DND-41 (cell line): ENCODE data around the gene KMT2B.

Source experiments
- ATAC-seq: fragments of 200-7000 bp; cut with Tn5 transposase; 3 replicates; pipeline ENCODE4 v1.9.1; 2021; ENCODE audit warnings: low read depth; ENCODE audit not compliant: insufficient read depth
- DNase-seq: peaks from one replicate; pipeline ENCODE4 v3.0.0-alpha.2; 2020
- H2AFZ ChIP-seq: 2 replicates; pipeline ENCODE4 v1.6.0; 2012; ENCODE audit warnings: low read depth, low read length
- H3K27ac ChIP-seq: 2 replicates; pipeline ENCODE4 v1.5.1; 2012; ENCODE audit warnings: low read length, inconsistent platforms
- H3K27me3 ChIP-seq: fragments of 200-600 bp; sonication (generic); 2 replicates; pipeline ENCODE4 v1.6.0; 2012; ENCODE audit warnings: low read length, mild to moderate bottlenecking, inconsistent platforms; ENCODE audit not compliant: insufficient read depth, poor library complexity
- H3K36me3 ChIP-seq: 2 replicates; pipeline ENCODE4 v1.5.1; 2012; ENCODE audit warnings: low read length, inconsistent platforms; ENCODE audit not compliant: insufficient read depth
- H3K4me1 ChIP-seq: 2 replicates; pipeline ENCODE4 v1.5.1; 2012; ENCODE audit warnings: mild to moderate bottlenecking, low read length; ENCODE audit not compliant: insufficient read depth
- H3K4me2 ChIP-seq: 2 replicates; pipeline ENCODE4 v1.6.0; 2012; ENCODE audit warnings: mild to moderate bottlenecking, moderate library complexity, low read length, inconsistent platforms; ENCODE audit not compliant: insufficient read depth
- H3K4me3 ChIP-seq, 2 experiments: fragments of 200-600 bp in 1 of 2; shearing (Covaris generic) in 1 of 2; 2 replicates each; pipeline ENCODE4 v1.5.1; 2012 to 2016; ENCODE audit warnings: inconsistent platforms in 2 of 2, low read length in 2 of 2, mild to moderate bottlenecking in 2 of 2, low read depth in 1 of 2, moderate library complexity in 1 of 2
- H3K79me2 ChIP-seq: 2 replicates; pipeline ENCODE4 v1.6.0; 2012; ENCODE audit warnings: low read length, inconsistent platforms; ENCODE audit not compliant: insufficient read depth
- H3K9ac ChIP-seq: 2 replicates; pipeline ENCODE4 v1.6.0; 2012; ENCODE audit warnings: low read depth, mild to moderate bottlenecking, inconsistent platforms, low read length, moderate library complexity
- H3K9me3 ChIP-seq: 2 replicates; pipeline ENCODE4 v1.5.1; 2012; ENCODE audit warnings: low read length, moderate library complexity, mild to moderate bottlenecking, inconsistent platforms; ENCODE audit not compliant: insufficient read depth, severe bottlenecking
- H4K20me1 ChIP-seq: 2 replicates; pipeline ENCODE4 v1.6.0; 2012; ENCODE audit warnings: low read length; ENCODE audit not compliant: insufficient read depth
- CTCF ChIP-seq: IDR thresholded peaks from 2 replicates; pipeline ENCODE4 v1.5.1; 2012; ENCODE audit warnings: borderline replicate concordance, low read length, moderate library complexity, mild to moderate bottlenecking; ENCODE audit not compliant: poor library complexity, severe bottlenecking; ENCODE audit errors: extremely low read depth
- EZH2 ChIP-seq: IDR thresholded peaks from 3 replicates; pipeline ENCODE4 v1.6.1; 2012; ENCODE audit warnings: borderline replicate concordance, low read depth, mild to moderate bottlenecking, moderate library complexity, low read length, inconsistent platforms; ENCODE audit not compliant: severe bottlenecking

The KMT2B gene

GRCh38 chr19:35742121-35742724 is 24.4 kb downstream of the KMT2B start, which contains the start of gene IGFLR1:
TSS of gene IGFLR1 (minus strand) at chr19:35742452. CDS start at chr19:35741180, 1,272 bp downstream.
- no peak for DNase-seq
- Histone ChIP-seq H3K4me1 (peaks cover 64% of the 10 kb centered on the region), H3K27ac (no peak within 1 kb of the TSS)

GRCh38 chr19:35743640-35744429 is 26.0 kb downstream of the KMT2B start:
- no peaks in the 10 kb centered on the region for H3K27me3 ChIP-seq
- ATAC-seq: no peak
- peak overlapping the region in 1 of 2 experiments; percentile 64; a peak in 2 of 4 replicates for H3K4me3 ChIP-seq

More at GRCh38 chr19:35742121-35742724, 24.4 kb downstream of the KMT2B start, which contains the start of gene IGFLR1:
- H3K9me3 ChIP-seq: no peaks in the 10 kb centered on the region
- no peak within 1 kb of the TSS for H2AFZ ChIP-seq
- H3K27me3 ChIP-seq: no peaks in the 10 kb centered on the region
- H3K36me3 ChIP-seq: peaks cover 32% of the 10 kb centered on the region
- no peak for ATAC-seq
- H3K9ac ChIP-seq: peak within 1 kb of the TSS; percentile 68
- H3K4me3 ChIP-seq: peak within 1 kb of the TSS in 1 of 2 experiments; percentile 88; a peak in 1 of 4 replicates
- H4K20me1 ChIP-seq: 0 out of 2 replicates have a peak, but pooled peaks cover 3% of the 10 kb centered on the region
- peak within 1 kb of the TSS; percentile 99 for H3K4me2 ChIP-seq
- H3K79me2 ChIP-seq: peaks cover 27% of the 10 kb centered on the region
- TF ChIP-seq CTCF (no peak), EZH2 (no peak)

GRCh38 chr19:35744430-35745327 is 26.9 kb downstream of the KMT2B start:
- peaks cover 76% of the 10 kb centered on the region for H3K4me1 ChIP-seq
- peak overlapping the region; percentile 64 to 86 for H3K4me3 ChIP-seq
- DNase-seq (peak; percentile 96), ATAC-seq (peak; percentile 47)
- H2AFZ ChIP-seq: peak overlapping the region; percentile 85
- H3K9ac ChIP-seq: peak overlapping the region; percentile 94
- H4K20me1 ChIP-seq: no peaks in the 10 kb centered on the region
- H3K79me2 ChIP-seq: peaks cover 38% of the 10 kb centered on the region
- no peaks in the 10 kb centered on the region for H3K27me3 ChIP-seq
- peak overlapping the region; percentile 99 for H3K4me2 ChIP-seq
- peak overlapping the region; percentile 97 for H3K27ac ChIP-seq
- peak; percentile 65 for TF ChIP-seq CTCF
- TF ChIP-seq EZH2: no peak
- H3K36me3 ChIP-seq: peaks cover 11% of the 10 kb centered on the region
- no peaks in the 10 kb centered on the region for H3K9me3 ChIP-seq

More at GRCh38 chr19:35743640-35744429, 26.0 kb downstream of the KMT2B start:
- peaks cover 74% of the 10 kb centered on the region for H3K4me1 ChIP-seq
- peak overlapping the region; percentile 94 for H3K9ac ChIP-seq
- no peak overlapping the region for H2AFZ ChIP-seq
- H4K20me1 ChIP-seq: no peaks in the 10 kb centered on the region
- peak overlapping the region; percentile 99 for H3K4me2 ChIP-seq
- no peaks in the 10 kb centered on the region for H3K9me3 ChIP-seq
- DNase-seq: no peak
- peak overlapping the region; percentile 97 for H3K27ac ChIP-seq
- H3K36me3 ChIP-seq: peaks cover 18% of the 10 kb centered on the region
- no peak for TF ChIP-seq CTCF
- TF ChIP-seq EZH2: no peak
- peaks cover 32% of the 10 kb centered on the region for H3K79me2 ChIP-seq
